Glutamatergic neuron (in vitro differentiated cells): ENCODE data around the gene FBXO31. TPM values are rescaled to one million over a fixed set of nuclear protein-coding genes. Genes with fewer than 3 reads are reported as not detected.

Experiments
- DNase-seq: peaks from one replicate; pipeline ENCODE4 v3.0.0; 2022
- H3K27ac Mint-ChIP-seq: one replicate; pipeline ENCODE4 v1.8.0; 2020; ENCODE audit warnings: mild to moderate bottlenecking, mixed read lengths, inconsistent platforms; ENCODE audit not compliant: unreplicated experiment
- H3K27me3 Mint-ChIP-seq: one replicate; pipeline ENCODE4 v1.8.0; 2020; ENCODE audit warnings: mild to moderate bottlenecking, moderate library complexity, mixed read lengths, inconsistent platforms; ENCODE audit not compliant: unreplicated experiment
- H3K36me3 Mint-ChIP-seq: one replicate; pipeline ENCODE4 v1.8.0; 2020; ENCODE audit warnings: mild to moderate bottlenecking, mixed read lengths, inconsistent platforms; ENCODE audit not compliant: unreplicated experiment
- H3K4me1 Mint-ChIP-seq: one replicate; pipeline ENCODE4 v1.8.0; 2020; ENCODE audit warnings: mild to moderate bottlenecking, low read depth, mixed read lengths, inconsistent platforms; ENCODE audit not compliant: unreplicated experiment
- H3K4me3 Mint-ChIP-seq: one replicate; pipeline ENCODE4 v1.8.0; 2020; ENCODE audit warnings: mild to moderate bottlenecking, mixed read lengths, inconsistent platforms; ENCODE audit not compliant: unreplicated experiment
- H3K9me3 Mint-ChIP-seq: one replicate; pipeline ENCODE4 v1.8.0; 2020; ENCODE audit warnings: mild to moderate bottlenecking, moderate library complexity, mixed read lengths, inconsistent platforms; ENCODE audit not compliant: unreplicated experiment
- CTCF ChIP-seq: fragments of 200-600 bp; sonication (generic); IDR thresholded peaks from one replicate; pipeline ENCODE4 v1.5.0; 2021; ENCODE audit not compliant: partially characterized antibody, unreplicated experiment
- total RNA-seq: library from RNA; stranded (reverse); fragmentation: NEBNext Ultra II Directional; extraction: Animal tissue kit (Norgen Biotek cat#: 25700); gene quantifications from one replicate; pipeline ENCODE4 v1.2.1, GENCODE V29; 2021; ENCODE audit not compliant: unreplicated experiment

The FBXO31 gene
- total RNA-seq, 1 donor from 2014 or later = 66.7 TPM

DNA sequence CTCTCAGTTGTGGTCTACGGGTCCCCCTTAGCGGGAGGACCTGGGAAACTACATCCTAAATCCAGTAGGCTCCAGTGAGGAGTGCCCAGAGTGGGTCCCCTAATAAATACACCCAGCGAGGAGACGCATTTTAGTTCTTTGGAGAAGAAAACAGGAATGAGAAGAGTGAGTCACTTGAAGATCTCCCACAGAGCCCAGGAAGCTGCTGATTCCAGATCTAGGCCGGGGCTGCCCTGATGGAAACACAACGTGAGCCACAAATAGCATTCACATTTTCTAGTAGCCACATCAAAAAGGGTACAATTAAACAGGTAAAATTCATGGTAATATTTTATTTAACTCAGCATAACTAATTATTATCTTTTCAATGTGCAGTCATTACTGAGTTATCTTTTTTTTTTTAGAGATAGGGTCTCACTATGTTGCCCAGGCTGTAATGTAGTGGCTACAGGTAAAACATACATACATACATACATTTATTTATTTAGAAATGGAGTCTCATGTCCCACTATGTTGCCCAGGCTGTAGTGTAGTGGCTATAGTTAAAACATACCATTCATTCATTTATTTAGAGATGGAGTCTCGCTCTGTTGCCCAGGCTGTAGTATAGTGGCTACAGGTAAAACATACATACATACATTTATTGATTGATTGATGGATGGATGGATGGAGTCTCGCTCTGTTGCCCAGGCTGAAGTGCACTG, 21.5 kb downstream of the FBXO31 start:
- no peak for DNase-seq
- Mint-ChIP-seq H3K4me1 (peaks cover 22% of the 10 kb centered on the region), H3K36me3 (peaks cover 8% of the 10 kb centered on the region), H3K27me3 (no peaks in the 10 kb centered on the region), H3K27ac (no peak overlapping the region), H3K4me3 (no peak overlapping the region), H3K9me3 (peaks cover 4% of the 10 kb centered on the region)
- TF ChIP-seq CTCF = no peak

GRCh38 chr16:87360862-87361610, 22.5 kb downstream of the FBXO31 start:
- peaks cover 4% of the 10 kb centered on the region for H3K9me3 Mint-ChIP-seq
- H3K27me3 Mint-ChIP-seq = peaks cover 3% of the 10 kb centered on the region
- peaks cover 22% of the 10 kb centered on the region for H3K4me1 Mint-ChIP-seq
- no peak overlapping the region for H3K27ac Mint-ChIP-seq
- DNase-seq = no peak
- H3K36me3 Mint-ChIP-seq = peaks cover 8% of the 10 kb centered on the region
- H3K4me3 Mint-ChIP-seq = no peak overlapping the region
- TF ChIP-seq CTCF = no peak

GRCh38 chr16:87359121-87359520, 24.5 kb downstream of the FBXO31 start:
- Mint-ChIP-seq H3K4me1 (peaks cover 22% of the 10 kb centered on the region), H3K4me3 (no peak overlapping the region), H3K36me3 (peaks cover 8% of the 10 kb centered on the region), H3K27me3 (peaks cover 3% of the 10 kb centered on the region), H3K27ac (no peak overlapping the region), H3K9me3 (peaks cover 4% of the 10 kb centered on the region)
- DNase-seq = no peak
- no peak for TF ChIP-seq CTCF

DNA sequence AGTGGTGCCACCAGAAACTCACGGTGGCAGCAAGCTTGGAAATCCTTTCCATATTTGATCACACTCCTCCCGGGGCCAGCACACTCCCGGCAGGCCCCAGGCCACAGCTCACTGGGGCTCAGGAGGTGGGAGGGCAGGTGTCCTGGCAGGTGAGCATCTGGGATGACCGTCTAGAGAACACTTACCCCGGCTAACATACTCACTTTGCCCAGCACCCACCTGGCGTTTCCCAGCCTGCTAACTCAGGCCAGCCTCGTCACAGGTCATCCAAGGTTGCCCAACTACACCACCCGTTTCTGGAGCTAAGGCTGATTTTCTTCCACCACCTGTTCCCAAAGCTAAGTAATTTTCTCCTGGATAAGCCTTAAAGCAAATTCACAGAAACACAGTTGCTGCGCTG, 24.9 kb downstream of the FBXO31 start:
- peaks cover 3% of the 10 kb centered on the region for H3K27me3 Mint-ChIP-seq
- peaks cover 8% of the 10 kb centered on the region for H3K36me3 Mint-ChIP-seq
- H3K9me3 Mint-ChIP-seq = peaks cover 4% of the 10 kb centered on the region
- no peak for TF ChIP-seq CTCF
- no peak overlapping the region for H3K27ac Mint-ChIP-seq
- H3K4me1 Mint-ChIP-seq = peaks cover 17% of the 10 kb centered on the region
- no peak for DNase-seq
- H3K4me3 Mint-ChIP-seq = no peak overlapping the region

DNA sequence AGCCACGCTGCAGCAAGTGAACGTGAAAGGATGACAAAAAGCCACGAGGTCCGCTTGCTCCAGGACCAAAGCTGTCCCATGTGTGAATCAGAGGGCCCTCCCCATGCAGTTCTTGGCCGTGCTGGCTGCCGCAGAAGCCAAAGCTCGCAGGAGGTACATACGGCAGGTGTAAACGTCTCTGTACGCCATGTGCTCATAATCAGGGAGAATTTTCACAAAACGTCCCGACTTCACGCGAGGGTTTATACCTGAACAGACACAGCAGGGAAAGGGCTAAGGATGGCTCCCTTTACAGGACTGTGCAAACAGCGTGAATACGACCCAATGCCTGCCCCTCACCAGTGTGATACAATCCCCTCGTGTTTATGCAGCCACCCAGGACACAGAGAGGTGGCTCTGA, 25.3 kb downstream of the FBXO31 start:
- Mint-ChIP-seq H3K9me3 (peaks cover 4% of the 10 kb centered on the region), H3K27ac (no peak overlapping the region), H3K4me3 (no peak overlapping the region), H3K27me3 (peaks cover 3% of the 10 kb centered on the region), H3K4me1 (peaks cover 14% of the 10 kb centered on the region), H3K36me3 (peaks cover 3% of the 10 kb centered on the region)
- no peak for TF ChIP-seq CTCF
- DNase-seq = no peak
